ENCODE measurements around the gene PALLD. TPM values are rescaled to one million over a fixed set of nuclear protein-coding genes. Genes with fewer than 3 reads are reported as not detected.

PALLD gene
- total RNA-seq, 1 experiment from 2014 or later, result 166 TPM

GRCh38 chr4:168928346-168928745, 431.5 kb downstream of the PALLD start:
- Histone ChIP-seq H3K27ac (ENCODE audit: low read depth, low read length) (no peak overlapping the region), H3K9me2 (ENCODE audit: insufficient read depth) (no peaks in the 10 kb centered on the region), H2AFZ (ENCODE audit: low read depth, low read length, poor library complexity, severe bottlenecking) (no peak overlapping the region), H3K9me3 (ENCODE audit: control insufficient read depth in 1 of 2, insufficient read depth in 1 of 2, low read depth in 1 of 2, low read length in 2 of 2) (no peaks in the 10 kb centered on the region; a peak in 1 of 4 replicates), H3K9ac (ENCODE audit: low read length) (no peak overlapping the region), H3K27me3 (ENCODE audit: insufficient read depth, low read length) (no peaks in the 10 kb centered on the region), H3K4me3 (replicated peaks in 1 of 2; ENCODE audit: low read depth in 1 of 2, low read length in 2 of 2) (no peak overlapping the region), H4K20me1 (ENCODE audit: insufficient read depth) (no peaks in the 10 kb centered on the region), H3K79me2 (ENCODE audit: insufficient read depth, low read length) (no peaks in the 10 kb centered on the region; the same call in 1 of the 2 replicates), H3K4me1 (ENCODE audit: control insufficient read depth in 1 of 2, insufficient read depth in 2 of 2, low read length in 2 of 2) (no peaks in the 10 kb centered on the region), H3K36me3 (ENCODE audit: control insufficient read depth in 1 of 2, insufficient read depth in 2 of 2, low read length in 2 of 2) (peaks cover 36 to 44% of the 10 kb centered on the region in 2 experiments), H3K4me2 (ENCODE audit: low read length) (no peak overlapping the region)
- ATAC-seq (no peak), DNase-seq (ENCODE audit: low read depth, low spot score) (no peak)
- intact Hi-C loops (cut with micrococcal nuclease), result no loop called here
- BruUV-seq (replicated peaks), result no TSS peak
- POLR2A ChIA-PET, result no interaction called here
- CTCF ChIA-PET, result no interaction called here
- RAD21 ChIA-PET (ENCODE audit: low non-redundant PET in 1 of 2, low total read pairs in 2 of 2, uncharacterized antibody in 2 of 2, unreplicated experiment in 2 of 2), result no interaction called here
- no peak for TF ChIP-seq CBX3 (IDR thresholded peaks at IDR 0.05; ENCODE audit: low read depth)
- TF ChIP-seq YY1 (IDR thresholded peaks at IDR 0.05; ENCODE audit: extremely low read depth, insufficient replicate concordance, low read depth, low read length), result no peak
- no peak for TF ChIP-seq ELF1 (IDR thresholded peaks at IDR 0.05; ENCODE audit: borderline replicate concordance, low read depth)
- TF ChIP-seq SRF (IDR thresholded peaks at IDR 0.05; ENCODE audit: low read depth), result no peak
- TF ChIP-seq SP1 (IDR thresholded peaks at IDR 0.05; ENCODE audit: low read depth), result no peak
- TF ChIP-seq EZH2phosphoT487 (IDR thresholded peaks at IDR 0.05; ENCODE audit: borderline replicate concordance), result no peak
- no peak for TF ChIP-seq ZBTB33 (IDR thresholded peaks at IDR 0.05; ENCODE audit: extremely low read depth, insufficient replicate concordance, low read length)
- TF ChIP-seq EZH2 (IDR thresholded peaks at IDR 0.05), result no peak
- no peak for TF ChIP-seq POLR2A (IDR thresholded peaks at IDR 0.05; ENCODE audit: borderline replicate concordance, extremely low read depth, insufficient read depth, insufficient read length)
- no peak for TF ChIP-seq JUND (IDR thresholded peaks at IDR 0.05)
- no peak for TF ChIP-seq REST (IDR thresholded peaks at IDR 0.05; ENCODE audit: low read depth)
- no peak for TF ChIP-seq TCF7L2 (IDR thresholded peaks at IDR 0.05; ENCODE audit: borderline replicate concordance, extremely low read depth, insufficient read depth, insufficient read length)
- TF ChIP-seq SIN3A (IDR thresholded peaks at IDR 0.05; ENCODE audit: low read depth), result no peak
- no peak for TF ChIP-seq EGR1 (IDR thresholded peaks at IDR 0.05; ENCODE audit: low read depth)
- TF ChIP-seq, protein P1, sequence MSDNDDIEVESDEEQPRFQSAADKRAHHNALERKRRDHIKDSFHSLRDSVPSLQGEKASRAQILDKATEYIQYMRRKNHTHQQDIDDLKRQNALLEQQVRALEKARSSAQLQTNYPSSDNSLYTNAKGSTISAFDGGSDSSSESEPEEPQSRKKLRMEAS (IDR thresholded peaks at IDR 0.05), result no peak
- TF ChIP-seq CTCF (IDR thresholded peaks at IDR 0.05 in 2 of 3, conservative IDR thresholded peaks at IDR 0.05 in 1 of 3; ENCODE audit: borderline replicate concordance in 1 of 3, insufficient read depth in 1 of 3, low read depth in 2 of 3, low read length in 2 of 3), result no peak
- TF ChIP-seq ZFX (IDR thresholded peaks at IDR 0.05), result no peak
